Progenitor cell of endocrine pancreas (in vitro differentiated cells): ENCODE data around the gene CYP2C18. TPM values are rescaled to one million over a fixed set of nuclear protein-coding genes. Genes with fewer than 3 reads are reported as not detected.
A peak's percentile ranks its signal among the peaks of the same experiment; 100 is the strongest.
"Not testable (repeated sequence)": the region's sequence is repeated elsewhere in the genome, so short reads cannot be mapped to it uniquely, and the experiment has no call there.

Experiments
- DNase-seq: peaks from one replicate; pipeline ENCODE4 v3.0.0; 2021; ENCODE audit warnings: low spot score; ENCODE audit not compliant: unreplicated experiment
- H3K27ac Mint-ChIP-seq: 2 replicates; pipeline ENCODE4 v1.8.0; 2021; ENCODE audit warnings: mild to moderate bottlenecking, moderate library complexity, mixed read lengths
- H3K27me3 Mint-ChIP-seq: 2 replicates; pipeline ENCODE4 v1.8.0; 2021; ENCODE audit warnings: mixed read lengths
- H3K36me3 Mint-ChIP-seq: 2 replicates; pipeline ENCODE4 v1.8.0; 2022; ENCODE audit warnings: mixed read lengths; ENCODE audit not compliant: insufficient read depth
- H3K4me1 Mint-ChIP-seq: 2 replicates; pipeline ENCODE4 v1.8.0; 2021; ENCODE audit warnings: low read depth, mixed read lengths
- H3K4me3 Mint-ChIP-seq: 2 replicates; pipeline ENCODE4 v1.8.0; 2021; ENCODE audit warnings: low read depth, mild to moderate bottlenecking, moderate library complexity, mixed read lengths
- H3K9me3 Mint-ChIP-seq: 2 replicates; pipeline ENCODE4 v1.8.0; 2021; ENCODE audit warnings: low read depth, mixed read lengths
- long read RNA-seq: library from polyadenylated mRNA; unstranded; transcript quantifications from one replicate; pipeline ENCODE4 v2.0.0, GENCODE V29; 2020
- total RNA-seq: library from RNA; stranded (reverse); gene quantifications from 2 replicates; pipeline ENCODE4 v1.2.1, GENCODE V29; 2021
- TF ChIP-seq, protein P1 (sequence below): fragments of 200-600 bp; sonication (generic); IDR thresholded peaks from one replicate; pipeline ENCODE4 v1.5.0; 2021; ENCODE audit warnings: antibody characterized with exemption, mild to moderate bottlenecking; ENCODE audit not compliant: unreplicated experiment

Gene CYP2C18
- total RNA-seq, result not detected in 2 replicates
- long read RNA-seq, partial matches to known transcripts, result 0 of 2 reads
- long read RNA-seq, other reads (novel, unspliced or antisense), result 1 of 2 reads

DNA sequence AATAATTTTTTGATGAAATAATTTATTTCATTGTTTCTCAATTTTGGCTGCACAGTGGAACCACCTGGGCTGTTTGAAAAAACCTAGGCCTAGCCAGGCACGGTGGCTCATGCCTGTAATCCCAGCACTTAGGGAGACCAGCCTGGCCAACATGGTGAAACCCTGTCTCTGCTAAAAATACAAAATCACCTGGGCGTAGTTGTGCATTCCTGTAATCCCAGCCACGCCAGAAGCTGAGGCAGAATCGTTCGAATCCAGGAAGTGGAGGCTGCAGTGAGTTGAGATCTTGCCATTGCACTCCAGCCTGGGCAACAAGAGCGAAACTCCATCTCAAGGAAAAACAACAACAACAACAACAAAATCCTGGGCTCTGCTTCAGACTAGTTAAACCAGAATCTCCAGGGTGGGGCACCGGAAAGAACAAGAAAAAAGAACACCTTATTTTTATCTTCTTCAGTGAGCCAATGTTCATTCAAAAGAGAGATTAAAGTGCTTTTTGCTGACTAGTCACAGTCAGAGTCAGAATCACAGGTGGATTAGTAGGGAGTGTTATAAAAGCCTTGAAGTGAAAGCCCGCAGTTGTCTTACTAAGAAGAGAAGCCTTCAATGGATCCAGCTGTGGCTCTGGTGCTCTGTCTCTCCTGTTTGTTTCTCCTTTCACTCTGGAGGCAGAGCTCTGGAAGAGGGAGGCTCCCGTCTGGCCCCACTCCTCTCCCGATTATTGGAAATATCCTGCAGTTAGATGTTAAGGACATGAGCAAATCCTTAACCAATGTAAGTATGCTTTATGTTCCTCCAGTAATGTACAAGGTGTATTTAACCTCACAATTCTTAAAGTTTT lies at the start of gene CYP2C18:
TSS of gene CYP2C18 (plus strand) at position 516 of the 841 bp plus-strand sequence. CDS start at position 607, 91 bp downstream.
- no peak for DNase-seq
- Mint-ChIP-seq H3K4me3 (no peak within 1 kb of the TSS), H3K4me1 (peaks cover 20% of the 10 kb centered on the region), H3K27me3 (no peaks in the 10 kb centered on the region), H3K36me3 (no peaks in the 10 kb centered on the region), H3K27ac (peak within 1 kb of the TSS; percentile 62), H3K9me3 (peaks cover 8% of the 10 kb centered on the region)
- TF ChIP-seq, protein P1, sequence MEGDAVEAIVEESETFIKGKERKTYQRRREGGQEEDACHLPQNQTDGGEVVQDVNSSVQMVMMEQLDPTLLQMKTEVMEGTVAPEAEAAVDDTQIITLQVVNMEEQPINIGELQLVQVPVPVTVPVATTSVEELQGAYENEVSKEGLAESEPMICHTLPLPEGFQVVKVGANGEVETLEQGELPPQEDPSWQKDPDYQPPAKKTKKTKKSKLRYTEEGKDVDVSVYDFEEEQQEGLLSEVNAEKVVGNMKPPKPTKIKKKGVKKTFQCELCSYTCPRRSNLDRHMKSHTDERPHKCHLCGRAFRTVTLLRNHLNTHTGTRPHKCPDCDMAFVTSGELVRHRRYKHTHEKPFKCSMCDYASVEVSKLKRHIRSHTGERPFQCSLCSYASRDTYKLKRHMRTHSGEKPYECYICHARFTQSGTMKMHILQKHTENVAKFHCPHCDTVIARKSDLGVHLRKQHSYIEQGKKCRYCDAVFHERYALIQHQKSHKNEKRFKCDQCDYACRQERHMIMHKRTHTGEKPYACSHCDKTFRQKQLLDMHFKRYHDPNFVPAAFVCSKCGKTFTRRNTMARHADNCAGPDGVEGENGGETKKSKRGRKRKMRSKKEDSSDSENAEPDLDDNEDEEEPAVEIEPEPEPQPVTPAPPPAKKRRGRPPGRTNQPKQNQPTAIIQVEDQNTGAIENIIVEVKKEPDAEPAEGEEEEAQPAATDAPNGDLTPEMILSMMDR, result no peak

DNA sequence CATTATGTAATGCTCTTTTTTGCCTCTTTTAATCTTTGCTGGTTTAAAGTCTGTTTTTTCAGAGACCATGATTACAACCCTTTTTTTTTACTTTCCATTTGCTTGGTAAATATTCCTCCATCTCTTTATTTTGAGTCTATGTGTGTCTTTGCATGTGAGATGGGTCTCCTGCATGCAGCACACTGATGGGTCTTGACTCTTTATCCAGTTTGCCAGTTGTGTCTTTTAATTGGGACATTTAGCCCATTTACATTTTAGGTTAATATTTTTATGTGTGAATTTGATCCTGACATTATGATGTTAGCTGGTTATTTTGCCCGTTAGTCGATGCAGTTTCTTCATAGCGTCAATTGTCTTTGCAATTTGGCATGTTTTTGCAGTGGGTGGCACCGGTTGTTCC lies 45.4 kb upstream of the CYP2C18 start:
- DNase-seq, H3K27ac Mint-ChIP-seq, H3K27me3 Mint-ChIP-seq, H3K4me3 Mint-ChIP-seq, H3K4me1 Mint-ChIP-seq: not testable (repeated sequence)
- H3K36me3 Mint-ChIP-seq, result peaks cover 23% of the 10 kb centered on the region
- H3K9me3 Mint-ChIP-seq, result peaks cover 44% of the 10 kb centered on the region

DNA sequence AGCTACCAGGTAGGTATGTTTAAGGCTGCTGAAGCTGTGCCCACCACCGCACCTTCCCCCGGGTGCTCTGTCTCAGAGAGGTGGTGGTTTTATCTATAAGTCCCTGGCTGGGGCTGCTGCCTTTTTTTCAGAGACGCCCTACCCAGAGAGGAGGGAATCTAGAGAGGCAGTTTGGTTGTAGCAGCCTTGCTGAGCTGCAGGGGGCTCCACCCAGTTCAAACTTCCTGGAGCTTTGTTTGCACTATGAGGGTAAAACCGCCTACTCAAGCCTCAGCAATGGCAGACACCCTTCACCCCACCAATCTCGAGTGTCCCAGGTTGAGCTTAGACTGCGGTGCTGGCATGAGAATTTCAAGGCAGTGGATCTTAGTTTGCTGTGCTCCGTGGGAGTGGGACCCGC lies 43.6 kb upstream of the CYP2C18 start:
- Mint-ChIP-seq H3K36me3 (peaks cover 22% of the 10 kb centered on the region), H3K9me3 (peaks cover 35% of the 10 kb centered on the region), H3K27me3 (no peaks in the 10 kb centered on the region), H3K27ac (no peak overlapping the region), H3K4me3 (no peak overlapping the region), H3K4me1 (no peaks in the 10 kb centered on the region)
- DNase-seq, result no peak
- TF ChIP-seq, protein P1, result no peak

DNA sequence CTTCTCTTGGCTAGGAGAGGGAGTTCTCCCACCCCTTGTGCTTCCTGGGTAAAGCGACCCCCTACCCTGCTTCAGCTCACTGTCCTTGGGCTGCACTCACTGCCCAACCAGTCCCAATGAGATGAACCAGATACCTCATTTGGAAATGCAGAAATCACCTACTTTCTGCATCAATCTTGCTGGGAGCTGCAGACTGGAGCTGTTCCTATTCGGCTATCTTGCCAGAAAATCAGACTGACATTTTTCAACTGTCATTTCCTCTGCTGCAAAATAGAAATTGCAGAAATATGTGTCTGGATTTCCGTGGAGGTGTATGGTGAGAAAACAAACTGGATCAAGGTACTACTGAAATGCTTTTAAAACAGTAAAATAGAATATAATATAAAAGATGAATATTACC lies 43.0 kb upstream of the CYP2C18 start:
- Mint-ChIP-seq H3K27ac (no peak overlapping the region), H3K27me3 (no peaks in the 10 kb centered on the region)
- no peak for DNase-seq

DNA sequence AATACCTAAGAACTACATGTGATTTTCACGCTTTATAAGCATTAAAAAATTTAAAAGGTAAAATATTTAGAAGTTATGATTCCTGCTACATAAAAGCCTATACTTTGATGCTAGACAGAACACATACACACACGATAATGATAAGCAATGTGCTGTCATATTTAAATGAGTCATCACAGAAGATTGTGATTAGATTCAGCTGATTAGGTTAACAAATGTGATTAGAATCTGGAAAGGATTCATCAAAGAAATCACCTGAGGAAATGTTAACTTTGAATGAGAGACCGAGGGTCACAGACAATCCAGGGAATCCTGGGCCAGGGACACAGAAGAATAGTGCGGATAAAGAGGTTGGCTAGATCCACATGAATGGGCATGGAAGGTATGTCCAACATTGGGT lies 42.0 kb upstream of the CYP2C18 start:
- TF ChIP-seq, protein P1, result no peak
- DNase-seq, result no peak
- Mint-ChIP-seq H3K36me3 (peaks cover 19% of the 10 kb centered on the region), H3K27me3 (no peaks in the 10 kb centered on the region), H3K27ac (no peak overlapping the region), H3K9me3 (peaks cover 25% of the 10 kb centered on the region), H3K4me3 (no peak overlapping the region), H3K4me1 (no peaks in the 10 kb centered on the region)

More for the DNA sequence above, 43.0 kb upstream of the CYP2C18 start:
- TF ChIP-seq, protein P1, result no peak
- Mint-ChIP-seq H3K9me3 (peaks cover 31% of the 10 kb centered on the region), H3K4me3 (no peak overlapping the region), H3K36me3 (peaks cover 19% of the 10 kb centered on the region), H3K4me1 (no peaks in the 10 kb centered on the region)
